Vagina (tissue), 2 donors: Measurements from ENCODE around the gene HUNK.

ENCODE experiments used
- POLR2A ChIP-seq, 2 donors: fragments of 450-650 bp; IDR thresholded peaks; one replicate each; pipeline ENCODE4 v1.6.1; 2017; ENCODE audit warnings: antibody characterized with exemption in 2 of 2, mild to moderate bottlenecking in 2 of 2, moderate library complexity in 2 of 2
- POLR2AphosphoS5 ChIP-seq, 2 donors: sonication (generic); formaldehyde crosslinking; IDR thresholded peaks; one replicate each; pipeline ENCODE4 v1.9.0; 2017; ENCODE audit warnings: antibody characterized with exemption in 2 of 2, mild to moderate bottlenecking in 2 of 2, low read depth in 1 of 2; ENCODE audit not compliant: insufficient read depth in 1 of 2
- TF ChIP-seq, protein P1 (sequence below), 3 experiments: fragments of 450-650 bp in 2 of 3; fragments of 200-600 bp in 1 of 3; sonication (generic) in 1 of 3; IDR thresholded peaks; one replicate each; pipeline ENCODE4 v1.5.1; 2017 to 2019; ENCODE audit warnings: antibody characterized with exemption in 3 of 3, mild to moderate bottlenecking in 2 of 3, moderate library complexity in 2 of 3

DNA sequence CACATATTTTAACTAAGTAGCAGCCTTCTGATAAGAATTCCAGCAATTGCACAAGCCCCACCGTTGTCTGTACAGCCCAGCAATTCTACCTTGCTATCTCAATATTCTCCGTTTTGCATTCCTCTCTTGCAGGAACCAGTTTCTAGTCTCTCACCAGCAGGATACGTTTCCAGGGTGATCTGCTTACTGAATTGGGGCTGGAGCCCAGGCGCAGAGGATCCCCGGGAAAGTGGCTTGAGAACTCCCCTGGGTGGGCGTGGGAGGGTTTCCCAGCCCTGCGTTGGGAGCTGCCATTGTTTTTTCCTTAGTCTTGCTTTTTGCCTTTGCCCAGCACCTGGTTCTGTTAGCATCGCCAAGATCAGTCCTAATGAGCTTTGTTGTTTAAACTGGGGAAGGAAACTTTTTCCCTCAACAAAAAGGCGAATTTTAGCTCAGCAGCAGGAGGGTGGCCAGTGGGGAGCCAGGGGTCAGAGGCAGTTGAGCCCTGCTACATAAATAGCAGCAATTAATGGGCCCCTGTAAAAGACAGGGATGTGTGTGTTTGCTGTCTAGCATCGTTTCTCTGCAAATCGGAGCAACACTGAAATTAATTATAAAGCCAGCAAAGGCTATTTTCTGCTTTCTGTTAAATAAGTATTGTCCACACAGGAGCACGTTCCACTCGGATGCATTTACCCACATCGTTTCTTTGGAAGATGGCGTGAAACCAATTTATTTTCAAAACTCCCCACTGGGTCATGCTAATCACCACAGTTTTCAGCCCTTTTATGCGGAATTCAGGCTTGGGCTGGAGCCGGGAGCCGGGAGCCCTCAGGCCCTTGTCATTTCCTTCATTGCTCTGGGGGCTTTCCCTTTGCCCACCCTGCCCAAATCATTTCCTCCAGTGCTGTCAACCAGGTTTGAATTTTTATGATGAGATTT is 36.6 kb downstream of the HUNK start:
- TF ChIP-seq POLR2A (IDR thresholded peaks at IDR 0.05) (no peak), POLR2AphosphoS5 (IDR thresholded peaks at IDR 0.05; ENCODE audit: insufficient read depth in 1 of 2, low read depth in 1 of 2) (no peak)
- TF ChIP-seq, protein P1, sequence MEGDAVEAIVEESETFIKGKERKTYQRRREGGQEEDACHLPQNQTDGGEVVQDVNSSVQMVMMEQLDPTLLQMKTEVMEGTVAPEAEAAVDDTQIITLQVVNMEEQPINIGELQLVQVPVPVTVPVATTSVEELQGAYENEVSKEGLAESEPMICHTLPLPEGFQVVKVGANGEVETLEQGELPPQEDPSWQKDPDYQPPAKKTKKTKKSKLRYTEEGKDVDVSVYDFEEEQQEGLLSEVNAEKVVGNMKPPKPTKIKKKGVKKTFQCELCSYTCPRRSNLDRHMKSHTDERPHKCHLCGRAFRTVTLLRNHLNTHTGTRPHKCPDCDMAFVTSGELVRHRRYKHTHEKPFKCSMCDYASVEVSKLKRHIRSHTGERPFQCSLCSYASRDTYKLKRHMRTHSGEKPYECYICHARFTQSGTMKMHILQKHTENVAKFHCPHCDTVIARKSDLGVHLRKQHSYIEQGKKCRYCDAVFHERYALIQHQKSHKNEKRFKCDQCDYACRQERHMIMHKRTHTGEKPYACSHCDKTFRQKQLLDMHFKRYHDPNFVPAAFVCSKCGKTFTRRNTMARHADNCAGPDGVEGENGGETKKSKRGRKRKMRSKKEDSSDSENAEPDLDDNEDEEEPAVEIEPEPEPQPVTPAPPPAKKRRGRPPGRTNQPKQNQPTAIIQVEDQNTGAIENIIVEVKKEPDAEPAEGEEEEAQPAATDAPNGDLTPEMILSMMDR (IDR thresholded peaks at IDR 0.05): no peak
